GM19035 (cell line): ENCODE data around the gene HOXA7.

Source experiments
- ATAC-seq: cut with Tn5 transposase; IDR thresholded peaks from one replicate; pipeline ENCODE4 v1.9.1; 2021; ENCODE audit not compliant: unreplicated experiment

HOXA7 gene

GRCh38 chr7:27159266-27160144 is 3.0 kb upstream of the HOXA7 start:
- ATAC-seq, result no peak

DNA sequence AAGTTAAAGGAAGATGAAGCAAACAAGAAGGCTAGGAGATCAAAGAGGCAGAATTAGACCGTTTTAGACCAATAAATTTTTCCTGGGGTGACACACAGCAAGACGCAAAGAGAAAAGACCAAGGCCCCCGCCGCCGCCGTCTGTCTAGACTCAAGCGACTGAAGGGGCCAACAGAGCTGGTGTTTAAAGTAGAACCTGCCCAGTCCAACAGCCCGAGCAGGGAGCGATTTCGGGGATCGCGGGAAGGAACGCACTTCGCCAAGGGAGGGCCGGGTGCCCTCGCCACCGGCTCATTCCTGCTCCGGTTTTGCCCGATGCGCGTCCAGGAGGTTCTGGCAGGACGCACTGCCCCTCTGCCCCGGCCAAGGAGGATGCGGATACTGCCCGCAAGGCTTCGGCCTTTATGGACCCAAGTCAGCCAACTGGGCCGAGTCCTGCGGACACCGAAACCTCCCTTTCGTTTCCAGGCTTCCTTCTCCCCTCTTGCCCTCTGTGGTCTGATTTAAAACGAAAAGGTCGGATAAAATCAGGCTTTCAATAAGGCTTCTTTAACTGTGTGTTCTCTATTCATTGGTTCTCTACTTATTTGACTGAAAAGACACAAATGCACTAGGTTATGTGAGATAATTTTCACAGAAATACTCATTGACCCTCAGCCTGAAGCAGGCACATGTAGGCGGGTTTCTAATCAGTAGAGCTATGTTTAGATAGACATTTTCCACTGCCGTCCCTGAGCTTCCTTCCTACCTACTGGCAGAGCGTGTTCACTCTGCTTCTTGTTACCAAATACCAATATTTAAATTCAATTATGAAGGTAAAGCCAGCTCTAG is 2.2 kb upstream of the HOXA7 start:
- ATAC-seq, result no peak

DNA sequence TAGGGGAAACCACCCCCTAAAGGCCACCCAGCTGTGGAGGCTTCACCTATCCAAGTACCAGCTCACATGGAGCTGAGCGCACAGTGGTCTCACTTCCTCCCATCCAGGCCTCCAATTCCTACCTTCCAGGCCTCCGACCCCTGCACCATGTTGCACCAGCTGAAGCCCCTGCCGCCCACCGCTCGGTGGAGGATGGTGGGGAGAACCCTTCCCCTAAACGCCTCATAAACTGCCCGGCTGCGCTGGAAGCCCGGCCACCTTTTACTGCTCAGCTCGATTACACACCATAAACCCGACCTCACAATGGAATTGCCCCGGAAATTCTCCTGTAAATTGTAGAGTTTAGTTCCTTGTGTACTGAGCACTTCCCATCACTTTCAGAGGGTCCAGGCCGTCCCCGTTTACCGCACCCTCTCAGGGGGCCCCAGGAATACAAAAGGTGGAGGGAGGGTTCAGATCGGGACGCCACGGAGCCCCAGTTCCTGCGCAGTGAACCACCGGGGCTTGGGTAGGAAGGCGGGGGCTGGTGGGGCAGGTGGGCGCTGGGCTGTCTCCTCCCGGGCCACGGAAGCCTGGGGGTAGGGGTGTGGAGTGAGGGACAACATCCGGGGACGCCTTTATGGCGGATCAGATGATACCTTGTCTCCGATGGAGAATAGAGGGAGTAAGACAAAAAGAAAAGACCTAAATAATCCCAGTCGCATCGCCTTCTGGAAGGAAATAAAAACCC is 1.4 kb upstream of the HOXA7 start:
- ATAC-seq, result no peak

DNA sequence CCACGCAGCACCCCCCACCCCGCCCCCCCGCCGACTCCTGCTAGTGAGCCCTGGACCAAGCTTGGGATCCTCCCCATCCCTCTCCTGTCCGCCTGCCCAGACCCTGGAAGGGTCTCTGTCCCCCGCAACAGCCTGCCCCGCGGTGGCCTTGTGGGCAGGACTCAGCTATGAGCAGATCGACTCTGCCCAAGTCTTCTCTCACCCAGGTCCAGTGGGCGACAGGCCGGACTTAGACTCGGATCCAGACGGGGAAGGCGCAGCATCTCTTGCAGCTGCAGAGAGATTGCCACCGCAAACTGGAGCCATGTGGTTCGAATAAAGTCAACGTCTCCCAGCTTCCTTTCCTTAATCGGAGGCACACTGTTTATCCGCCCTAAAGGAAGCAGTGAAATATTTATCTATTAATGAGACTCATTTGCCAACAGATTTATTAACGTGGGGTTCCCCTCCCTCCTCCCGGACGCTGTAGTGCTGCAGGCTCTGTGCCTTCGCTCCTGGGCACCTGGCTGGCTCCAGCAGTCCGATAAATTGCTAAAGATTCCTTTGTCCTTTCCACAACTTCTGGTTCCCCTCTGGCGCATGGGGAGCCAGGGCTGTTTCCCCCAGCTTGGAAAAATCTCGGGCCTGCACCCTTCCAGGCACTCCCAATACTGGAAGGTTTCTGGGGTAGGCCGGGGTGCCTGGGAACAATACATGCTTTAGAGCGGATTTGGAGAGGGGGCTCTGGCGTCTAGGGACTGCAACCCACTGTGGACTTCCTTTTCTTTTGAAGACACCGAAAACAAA is 634 bp upstream of the HOXA7 start:
- no peak for ATAC-seq

- ATAC-seq, result no peak
Observed at GRCh38 chr7:27155816-27156507, 513 bp downstream of the HOXA7 start.

DNA sequence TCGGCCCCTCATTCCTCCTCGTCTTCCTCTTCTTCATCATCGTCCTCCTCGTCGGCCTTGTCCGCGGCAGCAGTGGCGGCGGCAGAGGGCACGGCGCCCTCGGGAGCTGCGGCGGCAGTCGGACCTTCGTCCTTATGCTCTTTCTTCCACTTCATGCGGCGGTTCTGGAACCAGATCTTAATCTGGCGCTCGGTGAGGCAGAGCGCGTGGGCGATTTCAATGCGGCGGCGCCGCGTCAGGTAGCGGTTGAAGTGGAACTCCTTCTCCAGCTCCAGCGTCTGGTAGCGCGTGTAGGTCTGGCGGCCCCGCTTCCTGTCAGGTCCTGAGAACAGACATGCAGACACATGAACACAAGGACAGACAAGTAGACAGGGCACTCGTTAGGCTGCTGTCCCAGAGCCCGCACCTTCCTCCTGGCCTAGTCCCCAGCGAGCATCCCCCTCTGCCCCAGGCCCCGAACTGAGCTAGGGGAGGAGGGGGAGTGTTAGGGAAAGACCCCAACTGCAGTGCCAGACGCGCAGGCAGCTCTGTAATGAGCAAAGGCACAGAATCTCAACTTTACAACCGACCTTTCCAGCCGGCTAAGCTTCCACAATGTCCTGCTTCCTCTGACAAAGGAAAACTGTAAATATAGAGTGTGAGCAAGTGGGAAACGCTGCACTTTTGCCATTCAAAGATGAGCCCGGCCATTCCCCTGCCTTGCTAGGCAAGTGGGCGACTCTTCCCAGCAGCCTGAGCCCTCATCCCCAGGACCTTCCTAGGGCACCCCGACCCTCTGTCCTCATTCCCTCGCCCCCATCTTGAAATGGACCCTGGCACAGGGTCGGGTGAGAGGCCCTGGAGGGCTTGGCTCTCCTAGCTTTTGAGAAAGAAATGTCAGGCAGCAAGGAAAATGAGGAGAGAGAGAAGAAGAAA is 1.3 kb downstream of the HOXA7 start:
- ATAC-seq, result no peak

DNA sequence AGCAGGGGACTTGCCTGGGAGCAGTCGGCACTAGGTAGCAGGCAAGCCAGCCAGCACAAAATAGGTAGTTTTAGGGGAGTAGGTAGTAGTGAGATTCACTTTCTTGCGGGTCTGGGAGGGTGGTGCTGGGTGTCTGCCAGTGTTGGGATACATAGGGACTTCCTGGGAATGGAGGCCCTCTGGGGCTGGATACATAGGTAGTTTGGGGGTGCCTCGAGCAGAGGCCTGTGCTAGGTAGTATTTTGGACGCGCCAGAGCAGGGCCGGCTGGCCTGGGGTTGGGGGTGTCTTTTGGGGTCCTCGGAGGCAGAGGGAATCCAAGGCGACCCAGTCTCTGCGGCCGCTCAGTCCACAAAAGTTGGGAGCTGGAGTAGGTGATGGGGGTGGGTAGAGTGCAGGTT is 2.1 kb downstream of the HOXA7 start:
- ATAC-seq, result no peak

- no peak for ATAC-seq
Observed at GRCh38 chr7:27153526-27153925, 2.9 kb downstream of the HOXA7 start.

- ATAC-seq, result no peak
Observed at GRCh38 chr7:27152816-27153442, 3.5 kb downstream of the HOXA7 start.

DNA sequence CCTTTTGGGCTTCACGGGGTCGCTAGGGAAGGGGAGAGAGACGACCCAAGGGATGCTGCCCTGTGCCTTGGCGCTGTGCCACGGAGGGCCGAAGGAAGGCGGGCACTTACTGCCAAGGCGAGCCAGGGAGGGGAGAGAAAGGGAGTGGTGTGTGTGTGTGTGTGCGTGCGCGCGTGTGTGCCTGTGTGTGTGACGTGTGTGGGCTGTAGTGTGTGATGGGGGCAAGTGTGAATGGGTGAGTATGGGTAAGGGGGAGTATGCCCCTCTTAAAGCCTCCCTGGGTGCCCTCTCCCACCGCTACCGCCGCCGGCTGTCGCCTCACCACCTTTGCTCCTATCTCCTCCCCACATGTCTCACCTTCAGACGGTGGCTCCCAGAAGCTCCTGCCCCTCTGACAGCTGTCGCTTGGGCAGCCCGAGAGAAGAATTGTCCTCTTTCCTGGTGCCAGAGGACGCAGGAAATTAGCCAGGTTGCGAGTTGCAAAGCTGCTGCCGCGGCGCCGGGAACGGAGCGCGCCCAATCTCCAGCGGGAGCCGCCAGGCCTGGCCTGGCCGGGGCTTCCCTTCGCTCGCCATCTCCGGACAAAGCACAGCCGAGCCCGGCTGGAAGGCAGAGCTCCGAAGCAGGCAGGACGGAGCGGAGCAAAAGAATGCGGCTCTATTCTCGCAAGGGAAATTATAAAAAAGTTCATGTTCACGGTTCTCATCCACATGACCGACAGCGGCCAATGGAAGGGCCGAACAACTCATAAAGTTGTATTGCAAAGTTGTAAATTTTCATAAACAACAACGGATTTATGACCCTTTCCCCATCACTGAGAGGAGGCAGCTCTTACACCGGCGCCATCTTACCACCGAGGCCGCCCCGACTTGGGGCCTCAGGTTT is 4.3 kb downstream of the HOXA7 start, which contains the start of gene HOXA3:
Gene HOXA3 (minus strand): TSS at position 653 of the 885 bp plus-strand sequence. CDS start 41,943 bp downstream, outside the sequence.
- ATAC-seq, result no peak

DNA sequence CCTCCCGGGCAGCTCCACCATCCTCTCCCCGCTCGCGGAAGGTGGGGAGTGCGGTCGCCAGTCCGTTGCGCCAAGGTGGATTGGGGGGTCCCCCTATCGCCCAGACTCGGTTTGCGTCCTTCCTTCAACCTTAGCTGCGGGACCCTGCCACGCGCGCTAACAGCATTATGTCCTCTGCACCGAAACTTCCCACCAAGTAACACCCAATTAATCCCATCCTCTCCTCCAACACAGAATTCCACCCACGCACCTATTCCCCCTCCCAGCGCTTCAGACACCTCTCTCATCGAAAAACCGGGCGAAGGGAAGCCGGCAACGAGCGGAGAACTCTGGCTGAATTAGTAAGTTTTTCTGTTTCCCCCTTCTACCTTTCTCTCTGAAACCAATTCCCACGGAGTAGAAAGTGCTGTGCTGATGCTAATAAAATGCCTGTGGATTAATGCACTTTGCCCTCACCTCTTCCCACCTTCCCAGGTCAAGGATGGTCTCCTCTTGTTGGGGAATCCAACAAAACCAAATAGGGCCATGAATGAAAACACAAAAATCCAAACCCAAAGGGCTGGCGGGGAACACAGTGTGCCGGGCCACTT is 5.0 kb downstream of the HOXA7 start:
- ATAC-seq, result no peak

GRCh38 chr7:27150568-27151340 is 5.7 kb downstream of the HOXA7 start:
- peak; percentile 88 for ATAC-seq

GRCh38 chr7:27149842-27150567 is 6.5 kb downstream of the HOXA7 start:
- ATAC-seq, result no peak

GRCh38 chr7:27148756-27149641 is 7.5 kb downstream of the HOXA7 start:
- no peak for ATAC-seq
